Measurements from ENCODE around the gene SGPL1.

GRCh38 chr10:70915206-70915605, 99.5 kb downstream of the SGPL1 start:
- TF ChIP-seq EZH2 (IDR thresholded peaks at IDR 0.05; ENCODE audit: borderline replicate concordance, low read length), result no peak
- TF ChIP-seq CTCF (conservative IDR thresholded peaks at IDR 0.05 in 1 of 2, IDR thresholded peaks at IDR 0.05 in 1 of 2; ENCODE audit: extremely low read depth in 1 of 2, insufficient read depth in 1 of 2, low read depth in 1 of 2, low read length in 2 of 2), result no peak
